Astrocyte of the cerebellum (primary cell): ENCODE results near the gene LIPC.

Source experiments
- DNase-seq: peaks from one replicate; pipeline ENCODE4 v3.0.0-alpha.2; 2011; ENCODE audit warnings: low read depth
- H3K4me3 ChIP-seq: 2 replicates; pipeline ENCODE4 v1.5.1; 2011; ENCODE audit warnings: mild to moderate bottlenecking, low read depth, low read length, moderate library complexity
- in situ Hi-C: cut with HindIII; loops from 2 replicates; pipeline ENCODE4 v1.10.0; 2017; ENCODE audit warnings: low sequenced_read_pairs
- TF ChIP-seq, protein P1 (sequence below): IDR thresholded peaks from 2 replicates; pipeline ENCODE4 v1.5.1; 2012; ENCODE audit warnings: low read length, low read depth, moderate library complexity, mild to moderate bottlenecking; ENCODE audit errors: missing control alignments

Gene LIPC

DNA sequence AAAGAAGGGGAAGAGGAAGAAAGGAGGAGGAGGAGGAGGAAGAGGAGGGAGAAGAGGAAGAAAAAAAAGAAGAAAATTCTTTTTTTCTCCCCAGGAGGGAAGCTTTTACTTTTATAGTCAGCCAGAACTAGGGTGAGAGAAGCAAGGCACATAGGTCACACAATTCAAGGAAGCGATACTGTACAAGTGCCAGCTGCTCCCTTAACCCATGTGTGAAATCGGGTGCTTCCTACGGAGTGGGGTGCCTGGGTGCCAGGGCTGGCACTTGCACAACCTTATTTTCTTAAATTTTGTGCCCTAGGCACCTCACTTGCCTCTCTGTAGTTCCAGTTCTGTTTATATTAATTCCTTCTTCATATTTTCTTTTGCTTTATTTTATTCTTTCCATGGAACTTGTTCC is 150.4 kb downstream of the LIPC start:
- H3K4me3 ChIP-seq, result no peak overlapping the region
- TF ChIP-seq, protein P1, sequence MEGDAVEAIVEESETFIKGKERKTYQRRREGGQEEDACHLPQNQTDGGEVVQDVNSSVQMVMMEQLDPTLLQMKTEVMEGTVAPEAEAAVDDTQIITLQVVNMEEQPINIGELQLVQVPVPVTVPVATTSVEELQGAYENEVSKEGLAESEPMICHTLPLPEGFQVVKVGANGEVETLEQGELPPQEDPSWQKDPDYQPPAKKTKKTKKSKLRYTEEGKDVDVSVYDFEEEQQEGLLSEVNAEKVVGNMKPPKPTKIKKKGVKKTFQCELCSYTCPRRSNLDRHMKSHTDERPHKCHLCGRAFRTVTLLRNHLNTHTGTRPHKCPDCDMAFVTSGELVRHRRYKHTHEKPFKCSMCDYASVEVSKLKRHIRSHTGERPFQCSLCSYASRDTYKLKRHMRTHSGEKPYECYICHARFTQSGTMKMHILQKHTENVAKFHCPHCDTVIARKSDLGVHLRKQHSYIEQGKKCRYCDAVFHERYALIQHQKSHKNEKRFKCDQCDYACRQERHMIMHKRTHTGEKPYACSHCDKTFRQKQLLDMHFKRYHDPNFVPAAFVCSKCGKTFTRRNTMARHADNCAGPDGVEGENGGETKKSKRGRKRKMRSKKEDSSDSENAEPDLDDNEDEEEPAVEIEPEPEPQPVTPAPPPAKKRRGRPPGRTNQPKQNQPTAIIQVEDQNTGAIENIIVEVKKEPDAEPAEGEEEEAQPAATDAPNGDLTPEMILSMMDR, result no peak
- in situ Hi-C loops, result loop anchor here (25.0 kb wide), 1 partner anchor 320 kb away; no protein-coding TSS in a partner anchor
- DNase-seq, result no peak

DNA sequence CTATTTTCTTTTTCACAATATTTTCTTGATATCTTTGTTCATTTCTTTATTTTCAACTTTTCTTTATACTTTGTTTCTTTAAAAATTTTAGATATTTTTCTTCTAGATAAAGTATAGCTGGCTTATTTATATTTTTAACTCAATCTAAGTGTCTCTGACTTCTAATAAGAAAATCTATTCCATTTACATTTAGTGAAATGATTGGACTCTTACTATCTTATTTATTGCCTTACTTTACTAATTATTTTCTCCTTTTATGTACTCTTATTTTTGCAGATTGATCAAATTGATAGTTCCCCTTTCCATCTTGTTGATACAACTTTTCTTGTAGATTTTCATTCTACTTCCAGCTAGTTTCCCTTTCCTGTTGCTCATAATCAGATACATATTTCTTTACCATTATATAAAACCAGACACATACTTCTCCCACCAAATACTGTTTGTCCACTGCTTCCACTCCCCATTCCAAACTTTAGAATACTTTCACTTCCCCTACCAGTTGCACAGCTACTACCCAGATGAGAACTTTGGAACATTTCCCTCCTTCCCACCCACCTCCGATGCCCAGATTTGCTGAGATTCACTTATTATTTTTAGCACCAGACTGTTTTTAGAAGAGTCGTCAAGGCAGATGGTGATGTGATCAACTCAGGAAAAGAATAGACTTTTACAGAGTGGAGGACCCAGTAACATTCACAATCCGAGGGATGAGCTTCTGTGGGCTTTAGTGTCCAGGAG is 151.5 kb downstream of the LIPC start:
- TF ChIP-seq, protein P1, result no peak
- no peak overlapping the region for H3K4me3 ChIP-seq
- no peak for DNase-seq
- in situ Hi-C loops, result loop anchor here (25.0 kb wide), 1 partner anchor 321 kb away; no protein-coding TSS in a partner anchor

DNA sequence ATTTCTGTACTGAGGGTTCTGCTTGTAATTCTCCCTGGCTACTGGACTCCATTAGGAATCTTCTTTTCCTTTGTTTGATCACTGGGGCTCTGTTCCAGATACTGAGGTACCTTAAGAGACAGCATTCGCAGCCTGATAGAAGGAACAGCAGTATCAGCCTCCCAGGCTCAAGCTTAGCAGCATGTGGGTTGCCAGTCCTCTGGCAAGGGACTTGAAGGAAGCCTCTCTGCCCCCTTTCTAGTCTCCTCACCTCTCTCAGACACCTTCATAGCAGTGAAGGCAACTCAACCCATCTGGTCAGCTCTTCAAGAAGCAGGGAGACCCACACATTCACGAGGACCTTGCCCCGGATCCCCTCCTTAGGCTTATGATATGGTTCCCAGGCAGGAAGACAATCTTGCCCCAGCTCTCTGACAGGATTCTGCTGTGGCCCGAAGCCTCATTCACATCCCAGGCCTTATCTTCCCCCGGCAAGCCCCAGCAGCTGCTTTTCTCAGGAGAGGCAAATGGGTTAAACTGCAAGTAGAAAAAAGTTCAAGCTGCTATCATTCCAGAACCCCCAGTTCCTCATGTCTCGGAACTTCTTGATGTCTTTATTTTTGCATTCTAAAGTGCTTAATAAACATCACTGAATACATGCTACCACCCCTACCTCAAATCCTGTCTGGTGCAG is 153.1 kb downstream of the LIPC start:
- TF ChIP-seq, protein P1, result no peak
- DNase-seq, result no peak
- H3K4me3 ChIP-seq, result no peak overlapping the region
- in situ Hi-C loops, result loop anchor here (25.0 kb wide), 1 partner anchor 323 kb away; no protein-coding TSS in a partner anchor

DNA sequence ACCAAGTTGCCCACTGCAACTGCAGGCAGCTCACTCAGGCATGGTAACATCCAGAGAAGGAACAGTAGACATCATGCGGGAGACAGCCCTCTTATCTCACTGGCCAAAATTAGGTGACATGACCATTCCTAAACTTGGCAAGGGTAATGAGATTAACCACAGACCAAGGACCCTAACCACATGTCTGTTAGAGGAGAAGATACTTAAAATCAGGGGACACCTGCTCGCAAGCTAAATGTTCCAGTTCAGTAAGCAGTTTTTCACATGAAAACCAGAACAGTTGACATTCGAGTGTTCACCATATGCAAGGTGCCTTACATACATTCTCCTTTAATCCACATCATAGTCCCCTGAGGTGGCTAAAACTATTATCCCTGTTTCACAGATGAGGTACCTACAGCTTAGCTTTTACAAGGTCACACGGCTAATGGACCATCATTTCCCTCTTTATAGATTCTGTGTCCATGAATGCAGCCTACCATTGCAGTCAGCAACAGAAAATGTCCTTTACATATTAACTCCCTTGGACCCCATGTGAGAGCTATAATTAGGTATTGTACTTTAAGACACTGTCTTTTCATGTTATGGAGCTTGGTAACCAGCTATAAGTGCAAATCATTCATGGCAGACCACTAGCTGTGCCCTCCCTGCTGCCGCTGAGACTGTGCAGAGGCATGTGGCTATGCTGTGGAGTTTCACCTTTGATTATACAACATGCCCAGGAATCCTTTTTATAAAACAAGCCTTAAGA is 154.1 kb downstream of the LIPC start:
- TF ChIP-seq, protein P1, result no peak
- in situ Hi-C loops, result loop anchor here (25.0 kb wide), 1 partner anchor 324 kb away; no protein-coding TSS in a partner anchor
- DNase-seq, result no peak
- H3K4me3 ChIP-seq, result no peak overlapping the region

DNA sequence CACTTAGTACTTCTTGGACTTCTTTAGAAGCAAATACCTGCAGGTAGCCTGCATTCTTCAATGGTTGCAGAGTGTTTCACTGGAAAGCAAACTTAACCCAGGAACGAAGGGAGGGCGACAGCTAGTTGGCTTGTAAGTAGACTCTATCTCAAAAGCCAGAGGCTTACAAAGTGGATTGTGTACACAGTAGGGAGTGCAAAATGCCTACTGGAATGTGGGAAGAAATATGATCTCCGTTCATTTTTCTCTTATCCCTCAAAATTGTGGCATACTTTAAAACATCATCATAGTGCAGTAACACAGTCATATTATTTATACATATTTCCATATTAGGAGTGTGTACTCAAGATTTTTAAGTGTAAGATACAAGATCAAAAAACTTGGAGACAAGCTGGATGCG is 155.7 kb downstream of the LIPC start:
- no peak overlapping the region for H3K4me3 ChIP-seq
- in situ Hi-C loops, result loop anchor here (25.0 kb wide), 1 partner anchor 325 kb away; no protein-coding TSS in a partner anchor
- TF ChIP-seq, protein P1, result no peak
- DNase-seq, result no peak

DNA sequence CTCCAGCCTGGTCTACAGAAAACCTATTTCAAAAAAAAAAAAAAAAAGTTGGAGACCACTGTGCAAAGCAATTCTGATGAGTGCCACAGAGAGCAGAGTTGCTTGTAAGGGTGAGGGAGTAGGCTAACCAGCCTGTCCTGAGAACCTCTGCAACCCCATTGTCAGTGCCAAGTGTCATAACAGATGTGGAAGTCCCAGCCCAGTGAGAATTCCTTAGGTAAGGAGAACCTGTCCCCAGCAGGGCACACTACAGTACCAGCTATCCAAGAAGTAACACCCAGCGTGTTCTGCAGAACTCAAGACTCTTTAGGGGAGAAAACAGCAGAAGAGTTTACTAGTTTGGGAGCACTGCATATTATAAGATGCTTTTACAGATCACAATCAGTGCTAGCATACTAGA is 156.3 kb downstream of the LIPC start:
- TF ChIP-seq, protein P1, result no peak
- in situ Hi-C loops, result loop anchor here (25.0 kb wide), 1 partner anchor 326 kb away; no protein-coding TSS in a partner anchor
- no peak for DNase-seq
- H3K4me3 ChIP-seq, result no peak overlapping the region
